Activated naive CD4-positive, alpha-beta T cell treated with anti-CD3 and anti-CD28 coated beads, Interleukin-2, amount 50 U/mL, for 16 hours (primary cell): ENCODE data around the gene CCR5.
A peak's percentile ranks its signal among the peaks of the same experiment; 100 is the strongest.

Experiments used
- DNase-seq: peaks from one replicate; pipeline ENCODE4 v3.0.0-alpha.2; 2020

The CCR5 gene

DNA sequence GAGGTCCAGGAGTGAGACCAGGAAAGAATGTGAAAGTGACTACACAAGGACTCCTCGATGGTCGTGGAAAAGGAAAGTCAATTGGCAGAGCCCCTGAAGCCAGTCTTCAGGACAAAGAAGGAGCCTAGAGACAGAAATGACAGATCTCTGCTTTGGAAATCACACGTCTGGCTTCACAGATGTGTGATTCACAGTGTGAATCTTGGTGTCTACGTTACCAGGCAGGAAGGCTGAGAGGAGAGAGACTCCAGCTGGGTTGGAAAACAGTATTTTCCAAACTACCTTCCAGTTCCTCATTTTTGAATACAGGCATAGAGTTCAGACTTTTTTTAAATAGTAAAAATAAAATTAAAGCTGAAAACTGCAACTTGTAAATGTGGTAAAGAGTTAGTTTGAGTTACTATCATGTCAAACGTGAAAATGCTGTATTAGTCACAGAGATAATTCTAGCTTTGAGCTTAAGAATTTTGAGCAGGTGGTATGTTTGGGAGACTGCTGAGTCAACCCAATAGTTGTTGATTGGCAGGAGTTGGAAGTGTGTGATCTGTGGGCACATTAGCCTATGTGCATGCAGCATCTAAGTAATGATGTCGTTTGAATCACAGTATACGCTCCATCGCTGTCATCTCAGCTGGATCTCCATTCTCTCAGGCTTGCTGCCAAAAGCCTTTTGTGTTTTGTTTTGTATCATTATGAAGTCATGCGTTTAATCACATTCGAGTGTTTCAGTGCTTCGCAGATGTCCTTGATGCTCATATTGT, 10.8 kb upstream of the CCR5 start:
- DNase-seq, result no peak

DNA sequence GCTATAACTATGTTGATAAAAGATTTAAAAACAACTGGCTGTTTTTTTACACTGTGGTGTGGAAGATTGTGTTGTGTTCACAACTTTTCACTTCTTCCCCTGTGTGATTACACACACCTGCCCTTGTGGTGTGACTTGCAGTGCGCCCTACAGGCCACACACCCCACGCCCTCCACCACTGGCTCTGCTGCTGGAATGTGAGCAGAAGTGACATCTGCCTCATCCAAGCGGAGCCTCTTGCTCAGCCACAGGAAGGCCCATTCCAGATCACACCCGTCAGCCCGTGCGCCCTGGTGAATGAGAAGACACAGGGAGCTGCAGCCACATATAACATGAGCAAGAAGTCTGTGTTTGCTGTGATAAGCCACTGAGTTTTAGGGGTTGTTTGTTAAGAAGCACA, 9.8 kb upstream of the CCR5 start:
- DNase-seq, result no peak

DNA sequence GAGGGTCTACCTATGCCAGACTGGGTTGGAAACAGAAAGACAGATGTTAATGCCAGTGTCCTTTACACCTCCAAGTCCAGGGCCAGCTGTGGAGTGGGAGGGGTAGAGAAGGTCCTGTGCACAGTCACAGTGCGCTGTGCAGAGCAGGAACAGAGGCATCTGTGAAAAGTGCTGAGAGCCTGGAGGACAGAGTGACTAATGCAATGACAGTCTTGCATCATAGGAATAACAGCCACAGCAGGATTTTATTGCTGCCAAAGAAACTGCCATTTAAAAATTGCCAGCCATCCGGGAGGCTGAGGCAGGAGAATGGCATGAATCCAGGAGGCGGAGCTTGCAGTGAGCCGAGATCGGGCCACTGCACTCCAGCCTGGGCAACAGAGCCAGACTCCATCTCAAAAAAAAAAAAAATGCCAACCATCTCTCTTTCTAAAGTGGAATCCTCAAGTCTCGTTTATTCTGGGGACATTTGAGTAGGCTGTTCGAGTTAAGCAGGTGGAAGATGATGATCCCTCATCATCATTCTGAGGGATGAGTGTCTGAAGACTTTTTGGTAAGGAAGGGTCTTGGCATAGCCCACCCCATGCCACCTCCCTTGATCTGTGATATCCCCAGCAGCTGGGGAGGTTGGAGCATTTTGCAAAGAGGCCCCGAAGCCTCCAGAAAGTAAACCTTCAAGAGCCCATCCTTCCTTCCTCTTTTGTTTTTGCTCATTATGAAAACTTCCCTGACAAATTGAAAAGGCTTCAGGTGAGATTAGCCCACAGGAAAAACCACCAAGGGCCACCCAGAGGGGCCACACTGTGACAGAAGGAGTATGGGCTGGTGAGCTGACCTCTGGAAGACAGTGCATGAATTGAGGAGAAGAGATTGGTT, 9.1 kb upstream of the CCR5 start:
- DNase-seq, result no peak

DNA sequence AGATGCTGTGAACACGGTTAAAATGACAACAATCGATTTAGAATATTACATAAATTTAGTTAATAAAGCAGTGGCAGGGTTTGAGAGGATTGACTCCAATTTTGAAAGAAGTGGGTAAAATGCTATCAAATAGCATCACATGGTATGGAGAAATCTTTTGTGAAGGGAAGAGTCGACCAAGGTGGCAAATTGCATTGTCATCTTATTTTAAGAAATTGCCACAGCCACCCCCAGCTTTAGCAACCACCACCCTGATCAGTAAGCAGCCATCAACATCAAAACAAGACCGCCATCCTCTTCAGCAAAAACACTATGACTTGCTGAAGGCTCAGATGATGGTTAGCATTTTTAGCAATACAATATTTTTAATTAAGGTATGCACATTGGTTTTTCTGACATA, 5.7 kb upstream of the CCR5 start:
- no peak for DNase-seq

DNA sequence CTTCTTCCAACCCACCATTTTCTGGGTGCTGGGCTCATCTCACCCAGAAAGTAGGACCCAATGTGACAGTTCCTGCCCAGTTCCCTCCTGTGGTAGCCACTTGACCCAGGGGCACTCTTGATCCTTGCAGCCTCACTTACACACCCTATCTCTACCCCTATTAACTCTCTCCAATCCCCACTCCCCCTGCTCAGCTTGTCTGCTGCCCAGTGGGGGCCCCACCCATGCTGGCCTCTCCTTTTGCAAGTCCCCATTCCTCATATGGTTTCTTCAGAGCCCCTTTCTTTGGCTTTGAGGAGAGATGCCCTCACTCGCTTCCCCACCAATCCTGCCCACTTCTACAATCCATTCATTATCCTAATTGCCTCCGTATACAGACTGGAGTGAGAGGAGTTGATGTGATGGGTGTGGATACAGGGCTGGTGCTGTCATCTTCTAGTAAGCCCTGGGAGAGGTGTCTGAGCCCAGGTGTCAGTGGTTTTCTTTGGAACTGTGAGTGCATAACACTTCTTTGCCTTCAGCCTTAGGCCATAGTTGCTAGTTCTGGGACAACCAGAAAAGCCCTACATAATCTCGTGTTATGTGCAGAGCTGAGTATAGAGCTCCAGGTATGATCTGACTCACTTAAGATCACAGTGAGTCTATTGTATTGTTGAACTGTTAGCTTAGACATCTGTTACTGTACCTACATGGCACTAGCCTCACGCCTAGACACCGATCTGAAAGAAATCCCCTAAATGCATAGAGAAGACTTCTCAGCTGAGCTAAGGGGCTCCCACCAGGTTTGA, 4.8 kb upstream of the CCR5 start:
- DNase-seq, result no peak

DNA sequence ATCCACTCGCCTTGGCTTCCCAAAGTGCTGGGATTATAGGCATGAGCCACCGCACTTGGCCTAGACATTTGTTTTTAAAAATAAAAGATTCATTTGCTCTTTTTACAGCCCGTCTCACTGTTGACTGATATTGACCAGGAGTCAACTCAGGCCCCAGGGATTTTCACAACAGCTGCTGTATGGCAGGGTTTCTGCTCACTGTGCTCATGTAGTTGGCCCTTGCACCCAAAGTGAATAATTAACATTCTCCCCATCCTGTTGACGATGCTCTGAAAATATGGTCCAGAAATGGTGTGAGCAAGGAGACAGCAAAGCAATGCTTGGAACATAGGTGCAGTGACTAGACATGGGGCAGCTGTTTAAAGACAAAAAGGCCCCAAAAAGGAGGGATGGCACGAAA, 2.9 kb upstream of the CCR5 start:
- DNase-seq, result no peak

DNA sequence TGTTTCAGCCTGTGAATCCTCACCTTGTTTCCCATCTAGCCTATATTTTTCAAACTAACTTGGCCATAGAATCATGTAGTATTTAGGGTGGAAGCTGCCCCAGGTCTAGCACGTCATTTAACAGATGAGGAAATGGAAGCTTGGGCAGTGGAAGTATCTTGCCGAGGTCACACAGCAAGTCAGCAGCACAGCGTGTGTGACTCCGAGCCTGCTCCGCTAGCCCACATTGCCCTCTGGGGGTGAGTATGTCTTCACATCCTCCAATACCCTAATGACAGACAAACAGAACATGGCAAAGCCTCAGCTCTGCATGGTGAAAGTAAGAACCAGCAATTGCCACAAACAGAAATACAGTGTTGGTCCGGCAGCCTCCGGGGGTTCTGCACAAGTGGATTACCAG, 2.2 kb upstream of the CCR5 start:
- DNase-seq, result no peak

DNA sequence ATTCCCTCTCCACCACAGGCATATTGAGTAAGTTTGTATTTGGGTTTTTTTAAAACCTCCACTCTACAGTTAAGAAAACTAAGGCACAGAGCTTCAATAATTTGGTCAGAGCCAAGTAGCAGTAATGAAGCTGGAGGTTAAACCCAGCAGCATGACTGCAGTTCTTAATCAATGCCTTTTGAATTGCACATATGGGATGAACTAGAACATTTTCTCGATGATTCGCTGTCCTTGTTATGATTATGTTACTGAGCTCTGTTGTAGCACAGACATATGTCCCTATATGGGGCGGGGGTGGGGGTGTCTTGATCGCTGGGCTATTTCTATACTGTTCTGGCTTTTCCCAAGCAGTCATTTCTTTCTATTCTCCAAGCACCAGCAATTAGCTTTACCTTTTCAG, 1.6 kb upstream of the CCR5 start:
- DNase-seq, result no peak

DNA sequence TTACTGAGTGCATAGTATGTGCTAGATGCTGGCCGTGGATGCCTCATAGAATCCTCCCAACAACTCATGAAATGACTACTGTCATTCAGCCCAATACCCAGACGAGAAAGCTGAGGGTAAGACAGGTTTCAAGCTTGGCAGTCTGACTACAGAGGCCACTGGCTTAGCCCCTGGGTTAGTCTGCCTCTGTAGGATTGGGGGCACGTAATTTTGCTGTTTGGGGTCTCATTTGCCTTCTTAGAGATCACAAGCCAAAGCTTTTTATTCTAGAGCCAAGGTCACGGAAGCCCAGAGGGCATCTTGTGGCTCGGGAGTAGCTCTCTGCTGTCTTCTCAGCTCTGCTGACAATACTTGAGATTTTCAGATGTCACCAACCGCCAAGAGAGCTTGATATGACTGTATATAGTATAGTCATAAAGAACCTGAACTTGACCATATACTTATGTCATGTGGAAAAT, 1.0 kb upstream of the CCR5 start:
- DNase-seq, result no peak

DNA sequence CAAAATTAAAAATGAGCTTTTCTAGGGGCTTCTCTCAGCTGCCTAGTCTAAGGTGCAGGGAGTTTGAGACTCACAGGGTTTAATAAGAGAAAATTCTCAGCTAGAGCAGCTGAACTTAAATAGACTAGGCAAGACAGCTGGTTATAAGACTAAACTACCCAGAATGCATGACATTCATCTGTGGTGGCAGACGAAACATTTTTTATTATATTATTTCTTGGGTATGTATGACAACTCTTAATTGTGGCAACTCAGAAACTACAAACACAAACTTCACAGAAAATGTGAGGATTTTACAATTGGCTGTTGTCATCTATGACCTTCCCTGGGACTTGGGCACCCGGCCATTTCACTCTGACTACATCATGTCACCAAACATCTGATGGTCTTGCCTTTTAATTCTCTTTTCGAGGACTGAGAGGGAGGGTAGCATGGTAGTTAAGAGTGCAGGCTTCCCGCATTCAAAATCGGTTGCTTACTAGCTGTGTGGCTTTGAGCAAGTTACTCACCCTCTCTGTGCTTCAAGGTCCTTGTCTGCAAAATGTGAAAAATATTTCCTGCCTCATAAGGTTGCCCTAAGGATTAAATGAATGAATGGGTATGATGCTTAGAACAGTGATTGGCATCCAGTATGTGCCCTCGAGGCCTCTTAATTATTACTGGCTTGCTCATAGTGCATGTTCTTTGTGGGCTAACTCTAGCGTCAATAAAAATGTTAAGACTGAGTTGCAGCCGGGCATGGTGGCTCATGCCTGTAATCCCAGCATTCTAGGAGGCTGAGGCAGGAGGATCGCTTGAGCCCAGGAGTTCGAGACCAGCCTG, 984 bp downstream of the CCR5 start:
- no peak for DNase-seq

DNA sequence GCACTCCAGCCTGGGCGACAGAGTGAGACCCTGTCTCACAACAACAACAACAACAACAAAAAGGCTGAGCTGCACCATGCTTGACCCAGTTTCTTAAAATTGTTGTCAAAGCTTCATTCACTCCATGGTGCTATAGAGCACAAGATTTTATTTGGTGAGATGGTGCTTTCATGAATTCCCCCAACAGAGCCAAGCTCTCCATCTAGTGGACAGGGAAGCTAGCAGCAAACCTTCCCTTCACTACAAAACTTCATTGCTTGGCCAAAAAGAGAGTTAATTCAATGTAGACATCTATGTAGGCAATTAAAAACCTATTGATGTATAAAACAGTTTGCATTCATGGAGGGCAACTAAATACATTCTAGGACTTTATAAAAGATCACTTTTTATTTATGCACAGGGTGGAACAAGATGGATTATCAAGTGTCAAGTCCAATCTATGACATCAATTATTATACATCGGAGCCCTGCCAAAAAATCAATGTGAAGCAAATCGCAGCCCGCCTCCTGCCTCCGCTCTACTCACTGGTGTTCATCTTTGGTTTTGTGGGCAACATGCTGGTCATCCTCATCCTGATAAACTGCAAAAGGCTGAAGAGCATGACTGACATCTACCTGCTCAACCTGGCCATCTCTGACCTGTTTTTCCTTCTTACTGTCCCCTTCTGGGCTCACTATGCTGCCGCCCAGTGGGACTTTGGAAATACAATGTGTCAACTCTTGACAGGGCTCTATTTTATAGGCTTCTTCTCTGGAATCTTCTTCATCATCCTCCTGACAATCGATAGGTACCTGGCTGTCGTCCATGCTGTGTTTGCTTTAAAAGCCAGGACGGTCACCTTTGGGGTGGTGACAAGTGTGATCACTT, 2.0 kb downstream of the CCR5 start:
- DNase-seq, result no peak

DNA sequence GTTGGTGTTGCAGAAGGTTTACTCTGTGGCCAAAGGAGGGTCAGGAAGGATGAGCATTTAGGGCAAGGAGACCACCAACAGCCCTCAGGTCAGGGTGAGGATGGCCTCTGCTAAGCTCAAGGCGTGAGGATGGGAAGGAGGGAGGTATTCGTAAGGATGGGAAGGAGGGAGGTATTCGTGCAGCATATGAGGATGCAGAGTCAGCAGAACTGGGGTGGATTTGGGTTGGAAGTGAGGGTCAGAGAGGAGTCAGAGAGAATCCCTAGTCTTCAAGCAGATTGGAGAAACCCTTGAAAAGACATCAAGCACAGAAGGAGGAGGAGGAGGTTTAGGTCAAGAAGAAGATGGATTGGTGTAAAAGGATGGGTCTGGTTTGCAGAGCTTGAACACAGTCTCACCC, 4.0 kb downstream of the CCR5 start:
- no peak for DNase-seq

DNA sequence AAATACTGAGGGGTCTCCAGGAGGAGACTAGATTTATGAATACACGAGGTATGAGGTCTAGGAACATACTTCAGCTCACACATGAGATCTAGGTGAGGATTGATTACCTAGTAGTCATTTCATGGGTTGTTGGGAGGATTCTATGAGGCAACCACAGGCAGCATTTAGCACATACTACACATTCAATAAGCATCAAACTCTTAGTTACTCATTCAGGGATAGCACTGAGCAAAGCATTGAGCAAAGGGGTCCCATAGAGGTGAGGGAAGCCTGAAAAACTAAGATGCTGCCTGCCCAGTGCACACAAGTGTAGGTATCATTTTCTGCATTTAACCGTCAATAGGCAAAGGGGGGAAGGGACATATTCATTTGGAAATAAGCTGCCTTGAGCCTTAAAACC, 4.5 kb downstream of the CCR5 start:
- no peak for DNase-seq

DNA sequence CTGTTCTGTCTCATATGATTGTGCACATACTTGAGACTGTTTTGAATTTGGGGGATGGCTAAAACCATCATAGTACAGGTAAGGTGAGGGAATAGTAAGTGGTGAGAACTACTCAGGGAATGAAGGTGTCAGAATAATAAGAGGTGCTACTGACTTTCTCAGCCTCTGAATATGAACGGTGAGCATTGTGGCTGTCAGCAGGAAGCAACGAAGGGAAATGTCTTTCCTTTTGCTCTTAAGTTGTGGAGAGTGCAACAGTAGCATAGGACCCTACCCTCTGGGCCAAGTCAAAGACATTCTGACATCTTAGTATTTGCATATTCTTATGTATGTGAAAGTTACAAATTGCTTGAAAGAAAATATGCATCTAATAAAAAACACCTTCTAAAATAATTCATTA, 5.1 kb downstream of the CCR5 start:
- no peak for DNase-seq

DNA sequence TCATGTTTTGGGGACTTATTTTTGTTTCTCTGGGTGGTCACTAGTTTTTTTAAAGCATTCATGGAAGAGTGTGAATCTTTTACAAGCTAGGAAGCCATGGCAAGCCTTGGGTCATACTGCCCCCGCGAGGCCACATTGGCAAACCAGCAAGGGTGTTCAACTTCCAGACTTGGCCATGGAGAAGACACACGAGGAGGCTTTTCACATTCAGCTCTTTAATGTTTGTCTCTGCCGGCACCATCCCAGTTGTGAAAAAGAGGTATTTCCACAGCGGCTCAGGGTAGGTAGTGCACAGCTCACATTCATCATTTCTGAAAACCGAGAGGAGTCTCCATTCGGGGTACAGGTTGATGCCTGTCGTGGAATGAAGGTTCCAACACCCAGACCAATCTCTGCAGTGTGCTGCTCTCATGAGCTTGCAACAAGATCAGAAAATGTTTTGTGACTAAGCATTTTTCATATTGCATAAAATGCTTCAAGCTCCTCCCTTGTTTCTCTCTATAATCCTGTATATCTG, 7.7 kb downstream of the CCR5 start:
- peak; percentile 63 for DNase-seq

DNA sequence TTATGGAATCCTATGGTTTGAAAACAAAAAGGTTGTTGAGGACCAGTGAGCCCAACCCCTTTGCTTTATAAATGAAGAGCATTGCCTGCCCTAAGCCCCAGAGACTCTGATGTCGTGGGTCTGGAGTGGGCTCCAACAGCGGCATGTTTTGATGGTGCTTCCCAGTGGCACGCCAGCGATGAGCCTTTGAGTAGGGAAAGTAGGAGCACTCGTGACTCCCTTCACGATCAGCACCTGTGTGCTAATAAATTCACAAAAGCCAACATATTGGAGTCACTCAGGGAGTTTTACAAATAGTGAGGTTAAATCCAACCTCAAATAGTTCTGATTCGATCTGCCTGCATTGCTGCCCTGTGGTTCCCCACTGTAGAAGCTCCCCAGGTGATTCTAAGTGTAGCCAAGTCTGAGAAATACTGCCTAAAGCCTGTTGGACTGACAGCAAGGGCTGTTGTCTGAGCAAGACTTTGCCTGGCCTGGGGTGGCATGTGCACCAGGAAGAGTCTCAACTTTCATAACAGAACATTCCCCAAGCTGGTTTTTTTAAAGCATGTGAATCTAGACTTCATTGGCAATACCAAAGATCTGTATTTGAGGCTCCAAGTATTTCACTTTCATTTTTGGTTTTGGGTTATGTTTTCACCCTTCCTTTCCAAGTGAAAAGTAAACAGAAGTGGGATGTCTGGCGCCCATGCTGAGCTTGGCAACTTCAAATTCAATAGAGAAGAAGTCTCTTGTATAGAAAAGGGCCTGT, 9.9 kb downstream of the CCR5 start:
- DNase-seq, result no peak

DNA sequence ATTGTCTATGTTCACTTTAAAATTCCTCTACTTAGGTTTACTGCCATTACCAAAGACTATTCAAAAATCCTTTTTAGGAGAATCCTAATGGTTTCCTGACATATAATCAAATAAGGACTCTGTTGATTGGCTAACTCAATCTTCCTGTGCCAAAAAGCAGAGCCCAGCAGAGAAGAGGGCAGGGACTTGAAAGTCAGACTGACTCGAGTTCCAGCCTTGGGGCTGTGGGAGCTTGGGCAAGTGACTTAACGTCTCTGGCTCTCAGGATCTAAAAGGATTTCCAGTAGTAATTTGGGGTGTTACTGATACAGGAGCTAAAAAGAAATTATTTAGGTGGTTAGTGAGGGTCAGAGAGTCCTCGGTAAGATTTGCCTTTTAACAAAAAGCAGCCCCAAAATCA, 10.9 kb downstream of the CCR5 start:
- DNase-seq, result no peak

DNA sequence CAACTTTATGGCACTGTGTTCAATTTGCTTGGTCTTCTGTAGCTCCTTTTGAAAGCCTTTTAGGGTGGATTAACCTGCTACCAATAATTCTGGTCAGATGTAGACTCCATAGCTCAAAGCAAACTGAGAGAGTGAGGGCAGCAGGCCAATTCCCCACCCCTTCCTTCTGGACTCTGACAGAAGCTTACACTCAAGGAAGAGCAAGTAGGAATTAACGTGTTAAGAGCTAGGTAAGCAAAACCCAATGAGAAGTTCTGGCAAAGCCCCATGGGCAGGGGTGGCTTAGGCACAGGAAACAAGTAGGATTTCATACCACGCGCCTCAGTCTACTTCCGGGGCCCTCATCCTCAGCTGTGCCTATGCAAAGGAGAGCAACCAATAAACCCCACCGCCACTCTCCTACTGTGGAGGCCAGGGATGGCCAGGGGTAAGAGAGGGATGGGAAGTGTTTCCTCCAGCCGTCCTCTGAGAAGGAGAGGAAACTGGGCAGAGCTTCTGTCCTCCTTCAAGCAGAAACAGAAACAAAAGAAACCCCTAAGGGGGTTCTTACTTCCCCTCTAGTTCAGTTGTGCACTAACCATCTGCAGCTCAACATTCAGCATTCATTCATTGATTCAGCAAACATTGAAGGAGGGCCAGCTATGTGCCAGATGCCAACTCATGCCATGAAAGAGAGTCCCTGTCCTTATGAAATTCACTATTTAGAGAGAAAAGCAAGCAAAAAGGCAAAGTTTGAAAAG, 12.6 kb downstream of the CCR5 start:
- no peak for DNase-seq

DNA sequence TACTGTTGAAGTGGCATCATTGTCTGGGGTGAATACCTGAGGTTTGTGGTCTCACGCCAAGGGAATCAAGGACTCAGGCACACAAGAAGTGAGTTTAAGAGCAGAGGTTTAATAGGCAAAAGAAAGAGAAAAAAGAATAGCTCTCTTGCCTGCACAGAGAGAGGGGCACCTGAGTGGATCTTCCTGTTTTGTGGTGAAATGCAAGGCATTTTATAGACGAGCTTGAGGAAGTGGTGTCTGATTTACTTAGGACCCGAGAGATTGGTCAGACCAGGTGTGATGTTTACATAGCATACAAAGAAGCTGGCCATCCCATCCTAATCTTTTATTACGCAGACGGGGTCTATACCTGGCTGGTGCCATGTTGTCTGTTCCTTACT, 13.2 kb downstream of the CCR5 start:
- no peak for DNase-seq

DNA sequence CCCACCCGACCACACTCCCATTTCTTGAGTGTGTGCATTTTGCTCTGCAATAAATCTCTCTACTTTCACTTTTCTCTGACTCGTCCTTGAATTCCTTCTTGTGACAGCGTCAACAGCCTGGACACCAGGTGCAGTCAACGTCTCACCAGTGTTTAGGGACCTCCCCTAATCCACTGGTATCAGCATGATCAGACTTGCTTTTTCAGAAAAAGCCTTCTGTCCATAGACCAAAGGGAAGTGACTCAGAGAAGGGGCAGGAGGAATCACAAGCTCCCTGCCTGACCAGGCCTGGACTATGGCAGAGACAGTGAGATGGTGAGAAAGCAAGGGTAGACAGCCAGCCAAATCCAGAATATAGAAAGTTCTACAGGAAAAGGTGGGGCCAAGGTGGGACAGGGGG, 15.5 kb downstream of the CCR5 start:
- DNase-seq, result no peak
